ENCODE data around the gene FAM169A.
"Not testable (repeated sequence)": the region's sequence is repeated elsewhere in the genome, so short reads cannot be mapped to it uniquely, and the experiment has no call there.

The FAM169A gene

DNA sequence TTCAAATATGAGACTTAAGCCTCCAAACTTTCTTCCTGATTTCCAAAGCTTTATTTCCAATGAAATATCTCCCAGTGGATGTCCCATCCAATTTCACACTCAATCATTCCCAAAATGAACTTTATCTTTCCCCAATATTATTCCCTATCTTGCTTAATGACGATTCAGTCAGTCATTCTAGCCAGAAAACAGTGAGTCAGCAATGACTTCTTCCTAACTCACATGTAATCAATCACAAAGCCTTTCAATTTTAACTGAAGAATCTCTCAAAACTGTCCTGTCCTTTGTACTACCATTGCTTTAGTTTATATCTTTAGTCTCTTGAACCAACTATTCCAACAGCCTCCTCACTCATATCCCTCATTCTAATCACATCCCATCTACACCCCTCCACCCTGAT, 64.2 kb downstream of the FAM169A start:
- no peak for TF ChIP-seq ELF4 (IDR thresholded peaks at IDR 0.05)
- TF ChIP-seq TARDBP (IDR thresholded peaks at IDR 0.05): no peak
- TF ChIP-seq LEF1 (IDR thresholded peaks at IDR 0.05; ENCODE audit: borderline replicate concordance): no peak
- no peak for TF ChIP-seq FOXM1 (IDR thresholded peaks at IDR 0.05; ENCODE audit: borderline replicate concordance)
- no peak for TF ChIP-seq L3MBTL2 (conservative IDR thresholded peaks at IDR 0.05)
- no peak for TF ChIP-seq SUZ12 (IDR thresholded peaks at IDR 0.05)
- no peak for TF ChIP-seq BHLHE40 (IDR thresholded peaks at IDR 0.05; ENCODE audit: borderline replicate concordance)
- TF ChIP-seq FOXK2 (IDR thresholded peaks at IDR 0.05): no peak
- TF ChIP-seq ZNF384 (IDR thresholded peaks at IDR 0.05): no peak
- TF ChIP-seq HDGF (IDR thresholded peaks at IDR 0.05; ENCODE audit: borderline replicate concordance): no peak
- no peak for TF ChIP-seq NFRKB (IDR thresholded peaks at IDR 0.05)
- TF ChIP-seq FOXA1 (IDR thresholded peaks at IDR 0.05): no peak
- TF ChIP-seq ARNT (IDR thresholded peaks at IDR 0.05): no peak
- no peak for TF ChIP-seq SP1 (IDR thresholded peaks at IDR 0.05)
- DNase-seq (ENCODE audit: extremely low spot score): no peak
- POLR2A ChIA-PET: no interaction called here
- CTCF ChIA-PET: no interaction called here

DNA sequence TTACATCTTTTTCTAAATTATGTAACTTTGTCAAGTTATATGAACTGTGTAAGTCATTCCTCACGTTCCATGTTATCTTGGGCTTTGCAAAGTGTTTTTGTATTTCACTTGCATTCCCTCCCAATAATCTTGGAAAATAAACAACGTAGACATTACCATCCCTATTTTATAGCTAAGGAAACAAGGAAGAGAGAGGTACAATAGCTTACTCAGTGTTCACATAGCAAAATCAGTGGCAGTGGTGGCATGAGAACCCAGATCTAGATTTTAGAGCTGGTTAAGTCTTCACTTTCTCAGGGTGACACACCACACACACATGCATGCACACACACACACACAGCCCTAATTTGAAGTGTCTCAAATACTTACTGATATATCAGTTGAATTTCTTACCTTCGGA, 65.0 kb downstream of the FAM169A start:
- no peak for TF ChIP-seq LEF1 (IDR thresholded peaks at IDR 0.05; ENCODE audit: borderline replicate concordance)
- TF ChIP-seq, protein P1, sequence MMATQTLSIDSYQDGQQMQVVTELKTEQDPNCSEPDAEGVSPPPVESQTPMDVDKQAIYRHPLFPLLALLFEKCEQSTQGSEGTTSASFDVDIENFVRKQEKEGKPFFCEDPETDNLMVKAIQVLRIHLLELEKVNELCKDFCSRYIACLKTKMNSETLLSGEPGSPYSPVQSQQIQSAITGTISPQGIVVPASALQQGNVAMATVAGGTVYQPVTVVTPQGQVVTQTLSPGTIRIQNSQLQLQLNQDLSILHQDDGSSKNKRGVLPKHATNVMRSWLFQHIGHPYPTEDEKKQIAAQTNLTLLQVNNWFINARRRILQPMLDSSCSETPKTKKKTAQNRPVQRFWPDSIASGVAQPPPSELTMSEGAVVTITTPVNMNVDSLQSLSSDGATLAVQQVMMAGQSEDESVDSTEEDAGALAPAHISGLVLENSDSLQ (IDR thresholded peaks at IDR 0.05): no peak
- no peak for TF ChIP-seq SP1 (IDR thresholded peaks at IDR 0.05)
- no peak for TF ChIP-seq ZNF384 (IDR thresholded peaks at IDR 0.05)
- TF ChIP-seq FOXA1 (IDR thresholded peaks at IDR 0.05): no peak
- TF ChIP-seq TARDBP (IDR thresholded peaks at IDR 0.05): no peak
- ChIA-PET CTCF (no interaction called here), POLR2A (no interaction called here)
- no peak for DNase-seq (ENCODE audit: extremely low spot score)

DNA sequence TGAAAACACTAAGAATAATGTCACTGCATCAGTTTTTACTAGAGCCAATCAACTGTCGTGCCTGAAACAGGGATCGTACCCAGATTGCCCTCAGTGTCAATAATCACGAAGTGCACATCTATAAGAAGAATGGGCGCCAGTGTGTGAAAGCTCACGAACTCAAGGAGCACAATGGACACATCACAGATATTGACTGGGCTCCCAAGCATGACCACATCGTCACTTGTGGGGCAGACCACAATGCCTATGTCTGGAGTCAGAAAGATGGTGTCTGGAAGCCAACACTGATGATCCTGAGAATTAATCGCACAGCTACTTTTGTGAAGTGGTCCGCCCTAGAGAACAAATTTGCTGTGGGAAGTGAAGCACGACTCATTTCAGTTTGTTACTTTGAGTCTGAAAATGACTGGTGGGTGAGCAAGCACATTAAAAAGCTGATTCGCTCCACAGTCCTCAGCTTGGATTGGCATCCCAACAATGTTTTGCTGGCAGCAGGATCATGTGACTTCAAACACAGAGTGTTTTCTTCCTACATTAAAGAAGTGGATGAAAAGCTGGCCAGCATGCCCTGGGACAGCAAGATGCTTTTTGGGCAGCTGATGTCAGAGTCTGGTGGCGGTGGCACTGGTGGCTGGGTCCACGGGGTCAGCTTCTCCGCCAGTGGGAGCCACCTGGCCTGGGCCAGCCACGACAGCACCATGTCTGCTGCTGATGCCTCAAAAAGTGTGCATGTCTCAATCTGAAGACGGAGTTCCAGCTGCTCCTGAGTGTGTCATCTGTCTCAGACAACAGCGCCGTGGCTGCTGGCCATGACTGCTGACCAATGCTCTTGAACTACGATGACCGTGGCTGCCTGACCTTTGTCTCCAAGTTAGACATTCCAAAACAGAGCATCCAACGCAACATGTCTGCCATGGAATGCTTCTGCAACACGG, 66.9 kb downstream of the FAM169A start:
- POLR2A ChIA-PET: no interaction called here
- no peak for TF ChIP-seq FOXM1 (IDR thresholded peaks at IDR 0.05; ENCODE audit: borderline replicate concordance)
- no peak for TF ChIP-seq CTBP1 (IDR thresholded peaks at IDR 0.05; ENCODE audit: borderline replicate concordance)
- TF ChIP-seq TARDBP (IDR thresholded peaks at IDR 0.05): no peak
- no peak for TF ChIP-seq LEF1 (IDR thresholded peaks at IDR 0.05; ENCODE audit: borderline replicate concordance)
- TF ChIP-seq BHLHE40 (IDR thresholded peaks at IDR 0.05; ENCODE audit: borderline replicate concordance): no peak
- no peak for TF ChIP-seq SP1 (IDR thresholded peaks at IDR 0.05)
- TF ChIP-seq, protein P1 (IDR thresholded peaks at IDR 0.05): no peak
- TF ChIP-seq FOXA1 (IDR thresholded peaks at IDR 0.05): no peak
- no peak for TF ChIP-seq L3MBTL2 (conservative IDR thresholded peaks at IDR 0.05)
- TF ChIP-seq NFRKB (IDR thresholded peaks at IDR 0.05): no peak
- TF ChIP-seq ARNT (IDR thresholded peaks at IDR 0.05): no peak
- TF ChIP-seq SUZ12 (IDR thresholded peaks at IDR 0.05): no peak
- no peak for TF ChIP-seq ZNF384 (IDR thresholded peaks at IDR 0.05)
- TF ChIP-seq HDGF (IDR thresholded peaks at IDR 0.05; ENCODE audit: borderline replicate concordance): no peak
- no peak for TF ChIP-seq FOXK2 (IDR thresholded peaks at IDR 0.05)
- no peak for TF ChIP-seq ELF4 (IDR thresholded peaks at IDR 0.05)
- no peak for DNase-seq (ENCODE audit: extremely low spot score)
- CTCF ChIA-PET: no interaction called here

DNA sequence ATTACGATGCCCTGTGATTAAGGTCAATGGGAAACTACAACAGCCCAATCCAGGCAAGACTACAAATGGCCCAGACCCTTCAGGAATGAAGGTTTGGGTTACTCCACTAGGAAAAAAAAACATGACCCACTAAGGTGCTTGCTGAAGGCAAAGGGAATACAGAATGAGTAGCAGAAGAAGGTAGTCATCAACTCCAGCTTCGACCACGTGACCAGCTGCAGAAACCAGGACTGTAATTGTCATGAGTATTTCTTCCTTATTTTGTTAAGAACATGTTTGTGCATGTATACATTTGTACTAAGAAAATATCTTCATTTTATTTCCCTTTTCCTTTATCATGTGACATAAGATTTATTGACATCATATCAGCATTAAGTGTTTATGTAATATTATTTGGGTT, 74.5 kb downstream of the FAM169A start:
- CTCF ChIA-PET; DNase-seq (ENCODE audit: extremely low spot score): not testable (repeated sequence)

DNA sequence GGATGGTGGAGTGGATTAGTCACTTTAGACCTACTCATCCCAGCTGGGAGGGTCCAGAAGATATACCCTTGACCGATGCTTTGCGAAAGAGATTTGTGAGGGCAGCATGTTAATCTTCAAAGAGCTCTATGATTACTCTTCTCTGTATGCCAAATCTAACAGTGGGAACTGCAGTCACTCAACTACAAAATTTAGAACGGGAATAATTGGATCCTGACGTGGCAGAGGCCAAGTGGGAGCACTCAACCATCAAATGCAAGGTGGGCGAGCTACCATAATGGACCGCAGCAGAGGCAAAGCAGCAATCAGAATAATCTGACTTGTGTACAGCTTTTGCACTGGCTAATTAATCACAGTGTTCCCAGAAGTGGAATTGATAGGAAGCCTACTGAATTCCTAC, 78.8 kb downstream of the FAM169A start:
- TF ChIP-seq ELF4 (IDR thresholded peaks at IDR 0.05) (no peak), NFRKB (IDR thresholded peaks at IDR 0.05) (no peak), ZNF384 (IDR thresholded peaks at IDR 0.05) (no peak), HDGF (IDR thresholded peaks at IDR 0.05; ENCODE audit: borderline replicate concordance) (no peak), SUZ12 (IDR thresholded peaks at IDR 0.05) (no peak), ARNT (IDR thresholded peaks at IDR 0.05) (no peak), L3MBTL2 (conservative IDR thresholded peaks at IDR 0.05) (no peak)
- ChIA-PET POLR2A (no interaction called here), CTCF (no interaction called here)
- DNase-seq (ENCODE audit: extremely low spot score): no peak

More for the DNA sequence above, 74.5 kb downstream of the FAM169A start:
- POLR2A ChIA-PET: not testable (repeated sequence)

DNA sequence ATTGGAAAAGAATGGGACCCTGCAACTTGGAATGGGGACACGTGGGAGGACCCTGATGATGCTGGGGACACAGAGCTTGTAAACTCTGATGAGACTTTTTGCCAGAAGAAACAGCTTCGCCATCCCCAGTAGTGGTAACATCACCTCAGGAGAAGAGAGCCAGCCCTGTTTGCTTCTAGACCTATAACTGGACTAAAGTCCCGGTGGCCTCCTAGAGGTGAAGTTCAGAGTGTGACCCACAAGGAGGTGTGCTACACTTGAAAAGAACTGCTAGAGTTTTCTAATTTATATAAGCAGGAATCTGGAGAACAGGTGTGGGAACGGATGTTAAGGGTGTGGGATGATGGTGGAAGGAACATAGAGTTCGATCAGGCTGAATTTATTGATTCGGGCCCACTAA, 79.3 kb downstream of the FAM169A start:
- no peak for DNase-seq (ENCODE audit: extremely low spot score)
- ChIA-PET POLR2A (no interaction called here), CTCF (no interaction called here)
- no peak for TF ChIP-seq ARNT (IDR thresholded peaks at IDR 0.05)
- TF ChIP-seq ELF4 (IDR thresholded peaks at IDR 0.05): no peak
- no peak for TF ChIP-seq NFRKB (IDR thresholded peaks at IDR 0.05)
- no peak for TF ChIP-seq CTBP1 (IDR thresholded peaks at IDR 0.05; ENCODE audit: borderline replicate concordance)
- no peak for TF ChIP-seq SP1 (IDR thresholded peaks at IDR 0.05)
- TF ChIP-seq ZNF384 (IDR thresholded peaks at IDR 0.05): no peak
- TF ChIP-seq FOXA1 (IDR thresholded peaks at IDR 0.05): no peak
- no peak for TF ChIP-seq TARDBP (IDR thresholded peaks at IDR 0.05)
- TF ChIP-seq, protein P1 (IDR thresholded peaks at IDR 0.05): no peak
- TF ChIP-seq FOXK2 (IDR thresholded peaks at IDR 0.05): no peak
- no peak for TF ChIP-seq BHLHE40 (IDR thresholded peaks at IDR 0.05; ENCODE audit: borderline replicate concordance)

All from HEK293T (cell line).